Gastrocnemius medialis (tissue), 4 donors: ENCODE measurements around the gene MINPP1.

Source experiments
- POLR2A ChIP-seq, 2 donors: fragments of 450-650 bp; IDR thresholded peaks; one replicate each; pipeline ENCODE4 v1.6.1; 2017; ENCODE audit warnings: antibody characterized with exemption in 2 of 2, mild to moderate bottlenecking in 2 of 2, moderate library complexity in 2 of 2
- TF ChIP-seq, protein P1 (sequence below), 5 experiments: fragments of 450-650 bp in 3 of 5; fragments of 200-600 bp in 2 of 5; sonication (generic) in 2 of 5; IDR thresholded peaks in 4 of 5; conservative IDR thresholded peaks in 1 of 5; 1 replicate in 4 of 5; 2 replicates in 1 of 5; pipeline ENCODE4 v1.5.1; 2016 to 2019; ENCODE audit warnings: antibody characterized with exemption in 5 of 5, mild to moderate bottlenecking in 3 of 5, moderate library complexity in 3 of 5

DNA sequence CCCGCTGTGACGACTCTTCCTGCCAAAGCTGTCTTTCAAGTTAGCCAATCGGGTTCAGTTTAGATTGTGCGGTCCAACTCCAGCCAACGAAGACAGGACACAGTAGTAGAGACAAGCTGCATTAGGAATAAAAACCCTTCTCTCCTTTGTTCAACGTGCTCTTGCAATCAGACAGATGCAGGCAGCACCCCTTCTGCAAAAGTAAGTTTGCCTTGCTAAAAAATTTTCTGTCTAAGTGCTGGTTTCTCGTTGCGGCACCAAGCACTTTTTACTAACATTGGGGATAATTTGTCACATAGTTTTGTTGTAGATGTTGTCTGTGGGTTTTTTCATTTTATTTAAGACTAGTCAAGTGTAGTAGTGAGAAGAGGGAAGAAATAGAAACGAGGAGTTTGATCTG, 58.1 kb downstream of the MINPP1 start:
- TF ChIP-seq, protein P1, sequence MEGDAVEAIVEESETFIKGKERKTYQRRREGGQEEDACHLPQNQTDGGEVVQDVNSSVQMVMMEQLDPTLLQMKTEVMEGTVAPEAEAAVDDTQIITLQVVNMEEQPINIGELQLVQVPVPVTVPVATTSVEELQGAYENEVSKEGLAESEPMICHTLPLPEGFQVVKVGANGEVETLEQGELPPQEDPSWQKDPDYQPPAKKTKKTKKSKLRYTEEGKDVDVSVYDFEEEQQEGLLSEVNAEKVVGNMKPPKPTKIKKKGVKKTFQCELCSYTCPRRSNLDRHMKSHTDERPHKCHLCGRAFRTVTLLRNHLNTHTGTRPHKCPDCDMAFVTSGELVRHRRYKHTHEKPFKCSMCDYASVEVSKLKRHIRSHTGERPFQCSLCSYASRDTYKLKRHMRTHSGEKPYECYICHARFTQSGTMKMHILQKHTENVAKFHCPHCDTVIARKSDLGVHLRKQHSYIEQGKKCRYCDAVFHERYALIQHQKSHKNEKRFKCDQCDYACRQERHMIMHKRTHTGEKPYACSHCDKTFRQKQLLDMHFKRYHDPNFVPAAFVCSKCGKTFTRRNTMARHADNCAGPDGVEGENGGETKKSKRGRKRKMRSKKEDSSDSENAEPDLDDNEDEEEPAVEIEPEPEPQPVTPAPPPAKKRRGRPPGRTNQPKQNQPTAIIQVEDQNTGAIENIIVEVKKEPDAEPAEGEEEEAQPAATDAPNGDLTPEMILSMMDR (IDR thresholded peaks at IDR 0.05 in 4 of 5, conservative IDR thresholded peaks at IDR 0.05 in 1 of 5), result no peak
- no peak for TF ChIP-seq POLR2A (IDR thresholded peaks at IDR 0.05)
